Spinal cord (tissue), 10 donors: Measurements from ENCODE around the gene PDHA2. TPM values are rescaled to one million over a fixed set of nuclear protein-coding genes. Genes with fewer than 3 reads are reported as not detected.
A peak's percentile ranks its signal among the peaks of the same experiment; 100 is the strongest.
"Not testable (repeated sequence)": the region's sequence is repeated elsewhere in the genome, so short reads cannot be mapped to it uniquely, and the experiment has no call there.

ENCODE experiments used
- DNase-seq, 6 donors: peaks; one replicate each; pipeline versions ENCODE4 v3.0.0 to v3.0.0-alpha.2; 2013 to 2015; ENCODE audit warnings: low spot score in 6 of 6, low read depth in 4 of 6
- H3K27ac ChIP-seq: one replicate; pipeline ENCODE4 v1.5.1; 2013; ENCODE audit warnings: low read depth, low read length, control low read depth
- H3K27me3 ChIP-seq: one replicate; pipeline ENCODE4 v1.6.1; 2013; ENCODE audit warnings: low read length; ENCODE audit not compliant: control insufficient read depth, insufficient read depth
- H3K36me3 ChIP-seq: one replicate; pipeline ENCODE4 v1.6.1; 2013; ENCODE audit warnings: low read length; ENCODE audit not compliant: control insufficient read depth, insufficient read depth
- H3K4me1 ChIP-seq: one replicate; pipeline ENCODE4 v1.6.1; 2013; ENCODE audit warnings: low read length; ENCODE audit not compliant: control insufficient read depth, insufficient read depth
- H3K4me3 ChIP-seq: one replicate; pipeline ENCODE4 v1.5.1; 2013; ENCODE audit warnings: low read depth, low read length, control low read depth
- H3K9me3 ChIP-seq: one replicate; pipeline ENCODE4 v1.6.1; 2013; ENCODE audit warnings: low read length; ENCODE audit not compliant: control insufficient read depth, insufficient read depth
- WGBS: methylation state at CpG from one replicate; pipeline ENCODE4 v1.1.5; 2013; ENCODE audit warnings: missing lambda C conversion rate; ENCODE audit not compliant: insufficient coverage; 5-methylcytosine and 5-hydroxymethylcytosine counted together
- polyA plus RNA-seq, 2 donors: library from polyadenylated mRNA; unstranded; fragments of 120-200 nt; gene quantifications; one replicate each; pipeline ENCODE4 v1.2.1, GENCODE V29; 2013; ENCODE audit not compliant: insufficient read length in 2 of 2
- total RNA-seq, 2 donors: library from RNA; depleted of rRNA in 1 of 2; stranded (reverse); fragments of 120-200 nt in 1 of 2; fragments of >200 nt in 1 of 2; gene quantifications; one replicate each; pipeline versions ENCODE4 v1.2.3 to v1.2.4, GENCODE V29; 2013 to 2014
- donor health status: healthy.

PDHA2 gene
- total and polyA plus RNA-seq, 4 donors, result not detected

DNA sequence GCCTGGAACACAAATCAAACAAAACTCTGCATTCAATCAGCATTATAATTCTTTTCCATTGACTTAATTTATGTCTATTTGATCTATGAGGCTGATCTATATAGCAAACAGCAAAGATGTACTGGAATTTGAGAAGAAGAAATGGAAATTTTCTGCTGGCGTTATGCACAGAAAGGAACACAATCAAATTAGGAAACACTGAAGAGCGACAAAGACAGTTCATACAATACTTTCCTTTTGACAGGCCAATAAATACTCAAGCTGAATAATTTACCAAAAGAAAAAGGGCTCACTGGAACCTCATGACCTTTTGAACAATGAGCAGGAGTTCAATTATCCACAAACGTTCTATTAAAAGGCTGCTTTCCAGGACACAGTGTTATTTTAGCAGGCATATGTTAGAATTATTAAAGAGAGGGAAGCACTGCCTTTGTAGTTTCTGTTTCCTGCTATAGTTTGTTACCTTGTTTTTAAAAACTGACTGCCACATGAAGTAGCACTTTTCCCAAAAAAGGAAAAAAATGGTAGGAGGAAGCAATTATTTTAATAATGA, 8.1 kb downstream of the PDHA2 start:
- no peaks in the 10 kb centered on the region for H3K4me1 ChIP-seq
- H3K27me3 ChIP-seq, result no peaks in the 10 kb centered on the region
- no peaks in the 10 kb centered on the region for H3K9me3 ChIP-seq
- no peak overlapping the region for H3K27ac ChIP-seq
- no peaks in the 10 kb centered on the region for H3K36me3 ChIP-seq
- 60% methylated on average over 1 of the region's 3 CpGs for WGBS
- no peak overlapping the region for H3K4me3 ChIP-seq
- DNase-seq, result no peak

DNA sequence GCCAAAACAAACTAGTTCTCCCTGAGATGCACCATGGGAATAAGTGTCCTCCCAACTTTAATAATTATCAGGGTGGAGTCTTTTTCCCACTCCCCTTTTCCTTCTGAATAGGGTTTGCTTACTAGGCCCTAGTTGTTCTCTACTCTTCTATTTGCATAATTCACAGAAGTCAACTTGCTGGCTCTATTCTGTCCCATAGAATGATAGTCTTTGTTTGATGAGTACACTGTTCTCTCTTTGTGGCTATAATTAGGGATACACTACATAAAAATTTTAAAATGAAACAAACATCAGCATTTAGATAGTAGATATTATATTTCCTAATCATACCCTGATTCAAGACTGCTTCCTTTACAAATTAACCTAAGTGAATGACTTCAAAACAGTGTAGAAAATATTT, 10.3 kb downstream of the PDHA2 start:
- Histone ChIP-seq H3K27me3 (no peaks in the 10 kb centered on the region), H3K36me3 (no peaks in the 10 kb centered on the region), H3K4me1 (no peaks in the 10 kb centered on the region), H3K4me3 (no peak overlapping the region), H3K9me3 (no peaks in the 10 kb centered on the region), H3K27ac (no peak overlapping the region)
- DNase-seq, result no peak

DNA sequence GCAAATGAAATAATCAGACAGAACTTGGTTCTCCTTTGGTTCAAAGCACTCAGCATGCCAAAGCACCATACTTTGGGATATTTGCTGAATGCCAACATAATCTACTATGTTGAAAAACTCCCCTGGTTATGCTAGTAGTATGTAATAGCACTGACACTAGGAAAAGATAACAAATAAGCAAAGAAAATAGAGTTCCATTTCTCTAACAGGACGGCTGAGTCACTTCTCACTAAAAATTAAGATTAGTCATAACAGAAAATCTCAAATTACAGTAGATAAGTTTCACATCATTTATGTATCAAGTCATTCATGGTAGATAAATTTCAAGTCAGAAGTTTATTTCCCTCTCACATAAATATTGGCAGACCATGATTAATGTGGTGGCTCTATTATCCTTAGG, 17.9 kb downstream of the PDHA2 start:
- no peak overlapping the region for H3K27ac ChIP-seq
- no peaks in the 10 kb centered on the region for H3K9me3 ChIP-seq
- no peaks in the 10 kb centered on the region for H3K36me3 ChIP-seq
- H3K4me3 ChIP-seq, result no peak overlapping the region
- no peak for DNase-seq
- WGBS, result no CpG with 5 or more reads among the region's 1 CpG
- no peaks in the 10 kb centered on the region for H3K4me1 ChIP-seq
- no peaks in the 10 kb centered on the region for H3K27me3 ChIP-seq

DNA sequence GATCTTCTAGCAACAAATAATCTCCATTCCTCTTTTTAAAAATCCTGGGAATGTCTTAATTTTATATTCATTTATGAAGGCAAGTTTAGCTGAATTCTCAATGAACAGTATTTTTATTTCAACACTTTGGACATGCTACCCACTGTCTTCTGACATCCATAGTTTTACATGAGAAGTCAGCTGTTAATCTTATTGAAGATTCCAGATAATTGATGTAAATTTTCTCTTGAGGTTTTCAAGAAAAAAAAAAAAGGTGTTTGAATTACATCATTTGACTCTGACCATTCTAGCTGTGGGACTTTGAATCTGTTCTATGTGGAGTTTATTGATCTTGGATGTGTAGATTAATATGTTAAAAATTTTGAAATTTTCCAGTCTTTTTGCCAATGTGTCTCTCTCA, 28.0 kb downstream of the PDHA2 start:
- Histone ChIP-seq H3K9me3 (peaks cover 3% of the 10 kb centered on the region), H3K27me3 (no peaks in the 10 kb centered on the region), H3K27ac (no peak overlapping the region), H3K36me3 (no peaks in the 10 kb centered on the region), H3K4me1 (no peaks in the 10 kb centered on the region), H3K4me3 (no peak overlapping the region)
- no peak for DNase-seq

DNA sequence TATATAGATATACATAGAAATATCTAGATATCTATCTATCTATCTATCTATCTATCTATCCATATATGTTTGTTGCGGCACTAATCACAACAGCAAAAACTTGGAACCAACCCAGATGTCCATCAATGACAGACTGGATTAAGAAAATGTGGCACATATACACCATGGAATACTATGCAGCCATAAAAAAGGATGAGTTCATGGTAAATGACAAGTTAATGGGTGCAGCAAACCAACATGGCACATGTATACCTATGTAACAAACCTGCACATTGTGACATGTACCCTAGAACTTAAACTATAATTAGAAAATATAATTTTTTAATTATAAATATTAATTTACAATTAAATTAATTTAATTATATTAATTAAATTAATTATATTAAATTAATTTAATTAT, 29.5 kb downstream of the PDHA2 start:
- H3K27me3 ChIP-seq, H3K4me1 ChIP-seq, H3K27ac ChIP-seq, H3K36me3 ChIP-seq, H3K4me3 ChIP-seq, DNase-seq, H3K9me3 ChIP-seq: not testable (repeated sequence)
- WGBS, result no CpG with 5 or more reads among the region's 1 CpG

DNA sequence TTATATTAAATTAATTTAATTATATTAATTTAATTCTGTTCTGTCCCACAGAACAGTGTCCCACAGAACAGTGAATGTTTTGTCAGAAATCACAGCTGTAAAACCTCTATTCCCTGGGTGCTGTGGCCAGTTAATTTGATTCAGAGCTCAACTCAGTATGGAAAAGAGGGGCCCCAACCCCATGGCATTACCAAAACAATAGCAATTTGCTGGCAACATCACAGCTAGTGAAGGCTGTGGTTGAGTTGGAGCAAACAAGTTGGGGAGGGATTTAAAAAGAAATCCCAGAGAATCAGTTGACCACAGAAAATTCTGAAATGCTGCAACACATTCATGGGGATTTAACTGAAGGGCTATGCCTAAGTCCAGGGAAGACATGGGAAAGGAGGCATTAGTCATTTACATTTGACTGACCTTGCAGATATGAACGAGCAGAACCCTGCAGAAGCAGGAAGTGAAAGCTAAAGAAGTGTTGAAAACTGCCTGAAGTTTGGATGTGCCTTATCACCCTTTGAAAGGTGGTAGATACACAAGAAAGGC, 30.1 kb downstream of the PDHA2 start:
- no peak overlapping the region for H3K4me3 ChIP-seq
- no peak for DNase-seq
- H3K36me3 ChIP-seq, result no peaks in the 10 kb centered on the region
- WGBS, result 80% methylated on average over 1 of the region's 1 CpG
- no peak overlapping the region for H3K27ac ChIP-seq
- H3K4me1 ChIP-seq, result no peaks in the 10 kb centered on the region
- peaks cover 3% of the 10 kb centered on the region for H3K9me3 ChIP-seq
- no peaks in the 10 kb centered on the region for H3K27me3 ChIP-seq

DNA sequence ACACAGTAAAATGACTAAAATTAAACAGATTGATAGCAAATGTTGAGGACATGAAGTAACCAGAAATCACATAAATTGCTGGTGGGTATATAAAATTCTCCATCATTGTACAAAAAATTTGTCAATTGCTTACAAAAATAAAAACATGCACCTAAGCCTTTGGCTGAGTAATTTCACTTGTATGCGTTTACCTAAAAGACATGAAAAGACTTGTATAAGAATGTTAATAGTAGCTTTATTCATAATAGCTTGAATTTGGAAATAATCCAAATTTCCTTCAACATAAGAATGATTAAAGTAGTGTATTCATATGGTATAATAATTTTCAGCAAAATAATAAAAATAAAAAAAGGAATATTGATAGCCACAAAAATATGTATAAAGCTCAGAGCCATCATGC, 37.7 kb downstream of the PDHA2 start:
- Histone ChIP-seq H3K27ac (no peak overlapping the region), H3K27me3 (no peaks in the 10 kb centered on the region), H3K9me3 (no peaks in the 10 kb centered on the region), H3K4me1 (no peaks in the 10 kb centered on the region), H3K36me3 (no peaks in the 10 kb centered on the region), H3K4me3 (no peak overlapping the region)
- DNase-seq, result no peak
- no CpG with 5 or more reads among the region's 1 CpG for WGBS

DNA sequence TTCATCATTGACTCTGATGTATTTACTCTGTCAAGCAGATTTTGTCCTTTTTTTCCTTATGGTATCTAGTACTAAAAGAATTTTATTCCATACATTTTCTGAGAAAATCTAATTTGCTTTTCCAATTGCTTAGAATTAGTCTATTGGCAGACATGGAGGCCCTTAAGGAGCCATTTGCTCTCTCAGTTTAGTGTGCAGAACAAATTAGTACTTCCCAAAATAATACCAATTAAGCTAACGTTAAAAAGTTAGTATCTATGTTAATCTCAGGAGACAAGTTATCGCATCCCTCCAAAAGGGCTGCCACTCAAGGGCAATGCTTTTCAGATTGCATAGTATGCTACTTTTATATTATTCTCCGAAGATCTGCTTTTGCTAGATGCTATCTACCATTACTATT, 47.7 kb downstream of the PDHA2 start:
- DNase-seq, result peak in 5 of 6 donors; percentile 5 to 92 (median 6)
- Histone ChIP-seq H3K27me3 (no peaks in the 10 kb centered on the region), H3K9me3 (peaks cover 3% of the 10 kb centered on the region), H3K4me3 (no peak overlapping the region), H3K36me3 (no peaks in the 10 kb centered on the region), H3K4me1 (no peaks in the 10 kb centered on the region), H3K27ac (no peak overlapping the region)
- no CpG with 5 or more reads among the region's 3 CpGs for WGBS

DNA sequence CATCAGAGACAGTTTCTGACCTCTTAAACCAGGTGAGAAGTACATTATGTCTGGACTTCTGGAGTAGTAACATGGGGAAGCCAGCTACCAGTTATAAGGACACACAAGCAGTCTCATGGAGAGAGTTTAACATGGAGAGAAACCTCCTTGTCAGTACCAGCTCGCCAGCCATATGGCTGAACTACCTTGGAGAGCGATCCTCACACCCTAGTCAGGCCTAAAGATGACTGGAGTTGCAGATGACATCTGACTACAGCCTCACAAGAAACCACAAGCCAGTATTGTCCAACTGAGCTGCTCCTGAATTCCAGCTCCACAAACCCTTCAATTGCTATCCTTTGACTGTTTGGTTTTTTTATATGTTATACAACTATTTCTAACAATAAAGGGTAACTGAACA, 49.8 kb downstream of the PDHA2 start:
- H3K4me3 ChIP-seq, result no peak overlapping the region
- H3K36me3 ChIP-seq, result no peaks in the 10 kb centered on the region
- H3K4me1 ChIP-seq, result no peaks in the 10 kb centered on the region
- 67% methylated on average over 1 of the region's 2 CpGs for WGBS
- no peak overlapping the region for H3K27ac ChIP-seq
- no peaks in the 10 kb centered on the region for H3K27me3 ChIP-seq
- H3K9me3 ChIP-seq, result no peaks in the 10 kb centered on the region
- no peak for DNase-seq
